H9 (cell line): ENCODE data around the gene UBE2U. TPM values are rescaled to one million over a fixed set of nuclear protein-coding genes. Genes with fewer than 3 reads are reported as not detected.
"Not testable (repeated sequence)": the region's sequence is repeated elsewhere in the genome, so short reads cannot be mapped to it uniquely, and the experiment has no call there.

Source experiments
- DNase-seq: peaks from one replicate; pipeline ENCODE4 v3.0.0-alpha.2; 2017
- H2AFZ ChIP-seq: one replicate; pipeline ENCODE4 v1.6.1; 2013; ENCODE audit warnings: mild to moderate bottlenecking, low read length, control low read depth, moderate library complexity
- H2AK5ac ChIP-seq: 2 replicates; pipeline ENCODE4 v1.6.1; 2013; ENCODE audit warnings: low read length, control low read depth, mixed read lengths; ENCODE audit not compliant: insufficient read length
- H2BK120ac ChIP-seq: one replicate; pipeline ENCODE4 v1.6.1; 2013; ENCODE audit warnings: low read depth, mild to moderate bottlenecking, low read length, control low read depth, inconsistent platforms; ENCODE audit not compliant: poor library complexity, severe bottlenecking
- H2BK12ac ChIP-seq: 2 replicates; pipeline ENCODE4 v1.6.1; 2013; ENCODE audit warnings: low read length, control low read depth, mixed read lengths, low read depth; ENCODE audit not compliant: insufficient read length
- H2BK15ac ChIP-seq: 2 replicates; pipeline ENCODE4 v1.6.1; 2013; ENCODE audit warnings: low read depth, low read length, control low read depth
- H2BK20ac ChIP-seq: one replicate; pipeline ENCODE4 v1.6.1; 2013; ENCODE audit warnings: low read depth, mild to moderate bottlenecking, low read length, control low read depth, inconsistent platforms; ENCODE audit not compliant: poor library complexity, severe bottlenecking
- H2BK5ac ChIP-seq: 2 replicates; pipeline ENCODE4 v1.6.1; 2013; ENCODE audit warnings: low read length, control low read depth, mixed read lengths; ENCODE audit not compliant: insufficient read length
- H3K14ac ChIP-seq: 2 replicates; pipeline ENCODE4 v1.6.1; 2013; ENCODE audit warnings: low read length, control low read depth; ENCODE audit not compliant: insufficient read depth
- H3K18ac ChIP-seq: 2 replicates; pipeline ENCODE4 v1.6.1; 2013; ENCODE audit warnings: low read depth, mild to moderate bottlenecking, mixed read lengths, low read length, control low read depth; ENCODE audit not compliant: insufficient read length
- H3K23ac ChIP-seq: 2 replicates; pipeline ENCODE4 v1.6.1; 2013; ENCODE audit warnings: low read length, control low read depth, mixed read lengths, low read depth; ENCODE audit not compliant: insufficient read length
- H3K23me2 ChIP-seq: 2 replicates; pipeline ENCODE4 v1.6.1; 2013; ENCODE audit warnings: low read depth, mild to moderate bottlenecking, mixed read lengths, low read length, control low read depth; ENCODE audit not compliant: insufficient read length, poor library complexity, severe bottlenecking
- H3K27ac ChIP-seq: 2 replicates; pipeline ENCODE4 v1.5.1; 2013; ENCODE audit warnings: low read length, control low read depth, mixed read lengths, low read depth; ENCODE audit not compliant: insufficient read length
- H3K27me3 ChIP-seq: 2 replicates; pipeline ENCODE4 v1.6.1; 2013; ENCODE audit warnings: low read length, control low read depth, inconsistent platforms; ENCODE audit not compliant: insufficient read depth
- H3K4ac ChIP-seq: 2 replicates; pipeline ENCODE4 v1.6.1; 2013; ENCODE audit warnings: low read depth, mild to moderate bottlenecking, control low read depth, inconsistent platforms, low read length, moderate library complexity
- H3K4me1 ChIP-seq: 2 replicates; pipeline ENCODE4 v1.6.1; 2013; ENCODE audit warnings: low read length, control low read depth, inconsistent platforms; ENCODE audit not compliant: insufficient read depth
- H3K4me2 ChIP-seq: 2 replicates; pipeline ENCODE4 v1.6.1; 2013; ENCODE audit warnings: low read length, control low read depth, mixed read lengths; ENCODE audit not compliant: insufficient read length, insufficient read depth
- H3K56ac ChIP-seq: 2 replicates; pipeline ENCODE4 v1.6.1; 2013; ENCODE audit warnings: low read depth, mild to moderate bottlenecking, mixed read lengths, low read length, control low read depth; ENCODE audit not compliant: insufficient read length
- H3K79me1 ChIP-seq: 2 replicates; pipeline ENCODE4 v1.6.1; 2013; ENCODE audit warnings: low read depth, mild to moderate bottlenecking, moderate library complexity, low read length, control low read depth, inconsistent platforms; ENCODE audit not compliant: insufficient read depth, poor library complexity, severe bottlenecking
- H3K79me2 ChIP-seq: 2 replicates; pipeline ENCODE4 v1.6.1; 2013; ENCODE audit warnings: low read length, control low read depth, inconsistent platforms; ENCODE audit not compliant: insufficient read depth
- H3K9ac ChIP-seq: 2 replicates; pipeline ENCODE4 v1.6.1; 2013; ENCODE audit warnings: low read length, control low read depth, mixed read lengths; ENCODE audit not compliant: insufficient read length; ENCODE audit errors: extremely low read depth
- H3K9me3 ChIP-seq: one replicate; pipeline ENCODE4 v1.6.1; 2013; ENCODE audit warnings: low read depth, low read length, inconsistent platforms; ENCODE audit not compliant: control insufficient read depth
- H3T11ph ChIP-seq: one replicate; pipeline ENCODE4 v1.6.1; 2013; ENCODE audit warnings: mild to moderate bottlenecking, low read length, control low read depth, inconsistent platforms
- H4K20me1 ChIP-seq: one replicate; pipeline ENCODE4 v1.6.1; 2013; ENCODE audit not compliant: control insufficient read depth, insufficient read length, insufficient read depth
- H4K5ac ChIP-seq: 2 replicates; pipeline ENCODE4 v1.6.1; 2013; ENCODE audit warnings: low read depth, mild to moderate bottlenecking, mixed read lengths, low read length, control low read depth; ENCODE audit not compliant: insufficient read length
- H4K8ac ChIP-seq: replicated peaks from 2 replicates; pipeline ENCODE4 v1.6.1; 2013; ENCODE audit warnings: low read length, control low read depth, mixed read lengths, low read depth; ENCODE audit not compliant: insufficient read length
- H4K91ac ChIP-seq: 2 replicates; pipeline ENCODE4 v1.6.1; 2013; ENCODE audit warnings: low read depth, mild to moderate bottlenecking, moderate library complexity, mixed read lengths, low read length, control low read depth; ENCODE audit not compliant: insufficient read length
- H3K27ac Mint-ChIP-seq, 3 experiments: 2 replicates in 2 of 3; 3 replicates in 1 of 3; pipeline ENCODE4 v1.8.0; 2020 to 2021; ENCODE audit warnings: mixed read lengths in 3 of 3, mild to moderate bottlenecking in 1 of 3, moderate library complexity in 1 of 3
- H3K27me3 Mint-ChIP-seq: 2 replicates; pipeline ENCODE4 v1.8.0; 2021; ENCODE audit warnings: low read depth, mild to moderate bottlenecking, moderate library complexity, mixed read lengths
- H3K36me3 Mint-ChIP-seq, 3 experiments: 2 replicates in 2 of 3; 3 replicates in 1 of 3; pipeline ENCODE4 v1.8.0; 2020 to 2021; ENCODE audit warnings: low read depth in 3 of 3, mixed read lengths in 3 of 3; ENCODE audit not compliant: insufficient read depth in 1 of 3
- H3K4me1 Mint-ChIP-seq, 2 experiments: 2 replicates each; pipeline ENCODE4 v1.8.0; 2020; ENCODE audit warnings: mixed read lengths in 2 of 2
- H3K4me3 Mint-ChIP-seq, 2 experiments: 2 replicates in 1 of 2; 3 replicates in 1 of 2; pipeline ENCODE4 v1.8.0; 2020 to 2021; ENCODE audit warnings: mild to moderate bottlenecking in 2 of 2, mixed read lengths in 2 of 2, moderate library complexity in 1 of 2
- H3K9me3 Mint-ChIP-seq, 2 experiments: 2 replicates in 1 of 2; 3 replicates in 1 of 2; pipeline ENCODE4 v1.8.0; 2020; ENCODE audit warnings: mild to moderate bottlenecking in 2 of 2, mixed read lengths in 2 of 2, moderate library complexity in 1 of 2
- CTCF ChIP-seq: fragments of 200-600 bp; sonication (generic); conservative IDR thresholded peaks from 3 replicates; pipeline ENCODE4 v1.8.0; 2021; ENCODE audit warnings: antibody characterized with exemption, mild to moderate bottlenecking
- WGBS: extraction: QIAGEN DNeasy Blood & Tissue Kit; methylation state at CpG from one replicate; pipeline ENCODE4 v1.1.7; 2013; ENCODE audit warnings: missing lambda C conversion rate, low lambda C conversion rate, mixed read lengths; ENCODE audit not compliant: insufficient read length; ENCODE audit errors: extremely low coverage; 5-methylcytosine and 5-hydroxymethylcytosine counted together
- total RNA-seq: library from RNA; stranded (reverse); gene quantifications from 2 replicates; pipeline ENCODE4 v1.2.1, GENCODE V29; 2021

The UBE2U gene
- total RNA-seq, 1 experiment from 2014 or later = not detected

DNA sequence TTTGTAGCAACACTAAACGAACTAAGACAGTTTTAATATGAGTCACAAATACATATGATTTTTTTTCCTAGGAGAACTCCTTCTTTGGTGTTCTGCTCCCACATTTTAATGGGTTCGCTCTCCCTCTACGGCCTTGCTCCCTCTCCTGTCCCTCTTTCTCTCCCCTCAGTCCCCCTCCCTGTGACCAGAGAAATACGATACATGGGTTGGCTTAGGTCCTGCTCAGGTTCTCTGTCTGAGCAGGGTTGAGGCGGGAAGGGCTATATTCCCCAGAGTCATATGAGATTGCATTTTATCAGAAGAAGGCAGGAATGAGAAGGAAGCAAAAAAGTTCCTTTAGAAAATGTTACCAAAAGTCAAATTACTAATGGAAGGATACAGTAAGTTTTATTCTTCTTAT is 44.6 kb downstream of the UBE2U start:
- Histone ChIP-seq H4K91ac (no peak overlapping the region), H3K79me1 (no peaks in the 10 kb centered on the region), H2BK120ac (no peak overlapping the region), H2BK15ac (no peak overlapping the region), H2AK5ac (no peak overlapping the region), H3K79me2 (no peaks in the 10 kb centered on the region), H4K20me1 (no peaks in the 10 kb centered on the region), H3K56ac (no peak overlapping the region), H3K4ac (no peak overlapping the region), H3K27me3 (no peaks in the 10 kb centered on the region), H3K14ac (no peak overlapping the region), H2AFZ (no peak overlapping the region), H3K23me2 (no peaks in the 10 kb centered on the region), H2BK12ac (no peak overlapping the region), H3K4me2 (no peak overlapping the region), H3K9ac (no peak overlapping the region), H4K5ac (no peak overlapping the region), H3K23ac (no peak overlapping the region), H3K18ac (no peak overlapping the region), H4K8ac (no peak overlapping the region), H3T11ph (no peak overlapping the region), H3K9me3 (no peaks in the 10 kb centered on the region), H2BK5ac (no peak overlapping the region), H3K27ac (no peak overlapping the region), H3K4me1 (peaks cover 13% of the 10 kb centered on the region; the same call in 1 of the 2 replicates), H2BK20ac (no peak overlapping the region)
- Mint-ChIP-seq H3K27ac (peak overlapping the region in 1 of 3 experiments; percentile 50; a peak in 2 of 7 replicates), H3K4me1 (peaks cover 32 to 35% of the 10 kb centered on the region in 2 experiments), H3K9me3 (no peaks in the 10 kb centered on the region), H3K27me3 (no peaks in the 10 kb centered on the region), H3K4me3 (no peak overlapping the region), H3K36me3 (peaks cover 0 to 2% (median 0%) of the 10 kb centered on the region in 3 experiments; a peak in 1 of 7 replicates)
- WGBS = no CpG with 5 or more reads among the region's 5 CpGs
- no peak for TF ChIP-seq CTCF
- no peak for DNase-seq

GRCh38 chr1:64250472-64250871 is 47.0 kb downstream of the UBE2U start:
- not testable (repeated sequence) for H3K36me3 Mint-ChIP-seq, H3K56ac ChIP-seq, H3K4me1 ChIP-seq, H2BK5ac ChIP-seq, H2BK12ac ChIP-seq, H3K4ac ChIP-seq, H3K23ac ChIP-seq, H3T11ph ChIP-seq, H3K23me2 ChIP-seq, DNase-seq, H4K91ac ChIP-seq, H3K27me3 ChIP-seq, H2BK120ac ChIP-seq, H3K9ac ChIP-seq, H3K79me1 ChIP-seq, H3K14ac ChIP-seq, H4K8ac ChIP-seq, H2BK20ac ChIP-seq, H3K4me3 Mint-ChIP-seq, H4K5ac ChIP-seq, H3K9me3 Mint-ChIP-seq, H2AK5ac ChIP-seq, H3K9me3 ChIP-seq, H3K27ac Mint-ChIP-seq, H2BK15ac ChIP-seq, H3K18ac ChIP-seq, H3K27ac ChIP-seq, H3K4me2 ChIP-seq, H3K79me2 ChIP-seq, H4K20me1 ChIP-seq, H3K27me3 Mint-ChIP-seq, H2AFZ ChIP-seq
- H3K4me1 Mint-ChIP-seq = peaks cover 12 to 13% of the 10 kb centered on the region in 2 experiments
- WGBS = no CpG with 5 or more reads among the region's 2 CpGs
